Measurements from ENCODE around the gene TSC22D1.

Gene TSC22D1

DNA sequence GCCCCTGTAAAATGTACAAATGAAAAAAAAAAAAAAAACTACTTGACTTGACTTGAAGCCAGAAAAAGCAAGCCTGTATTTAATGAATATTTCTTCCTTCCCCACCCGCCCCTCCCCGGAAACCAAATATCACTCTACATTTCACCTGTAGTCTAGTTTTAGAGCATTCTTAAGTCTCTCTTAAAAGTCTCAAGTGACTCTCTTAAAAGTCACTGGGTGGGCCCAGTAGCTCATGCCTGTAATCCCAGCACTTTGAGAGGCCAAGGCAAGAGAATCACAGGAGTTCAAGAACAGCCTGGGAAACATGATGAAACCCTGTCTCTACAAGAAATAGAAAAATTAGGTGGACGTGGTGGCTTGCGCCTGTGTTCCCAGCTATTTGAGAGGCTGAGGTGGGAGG is 72.0 kb downstream of the TSC22D1 start:
- Mint-ChIP-seq H3K36me3 (peaks cover 8% of the 10 kb centered on the region), H3K27me3 (no peaks in the 10 kb centered on the region), H3K4me3 (no peak overlapping the region), H3K9me3 (ENCODE audit: low read depth) (no peaks in the 10 kb centered on the region), H3K27ac (no peak overlapping the region), H3K4me1 (ENCODE audit: low read depth) (no peaks in the 10 kb centered on the region)

DNA sequence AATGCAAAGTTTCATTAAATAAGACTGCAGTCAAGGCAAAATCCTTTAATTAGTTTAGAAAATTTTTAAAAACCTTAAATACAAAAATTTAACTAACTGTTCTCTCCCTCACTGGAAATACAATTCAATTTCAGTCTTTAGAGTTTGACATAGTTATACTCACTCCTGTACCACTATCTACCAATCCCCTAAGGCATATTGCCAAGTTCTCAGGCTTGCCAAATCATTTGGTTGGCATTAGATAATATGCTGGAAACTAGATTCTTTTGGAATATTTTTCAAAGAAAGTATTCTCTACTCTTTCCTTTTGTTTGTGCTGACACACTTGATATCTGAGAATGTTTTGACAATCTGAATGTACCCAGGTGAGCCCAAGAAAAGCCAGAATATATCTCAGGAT is 77.2 kb downstream of the TSC22D1 start:
- H3K27me3 Mint-ChIP-seq: no peaks in the 10 kb centered on the region
- no peak overlapping the region for H3K27ac Mint-ChIP-seq
- peaks cover 6% of the 10 kb centered on the region for H3K4me1 Mint-ChIP-seq (ENCODE audit: low read depth)
- peaks cover 14% of the 10 kb centered on the region for H3K9me3 Mint-ChIP-seq (ENCODE audit: low read depth)
- H3K36me3 Mint-ChIP-seq: peaks cover 19% of the 10 kb centered on the region
- no peak overlapping the region for H3K4me3 Mint-ChIP-seq

DNA sequence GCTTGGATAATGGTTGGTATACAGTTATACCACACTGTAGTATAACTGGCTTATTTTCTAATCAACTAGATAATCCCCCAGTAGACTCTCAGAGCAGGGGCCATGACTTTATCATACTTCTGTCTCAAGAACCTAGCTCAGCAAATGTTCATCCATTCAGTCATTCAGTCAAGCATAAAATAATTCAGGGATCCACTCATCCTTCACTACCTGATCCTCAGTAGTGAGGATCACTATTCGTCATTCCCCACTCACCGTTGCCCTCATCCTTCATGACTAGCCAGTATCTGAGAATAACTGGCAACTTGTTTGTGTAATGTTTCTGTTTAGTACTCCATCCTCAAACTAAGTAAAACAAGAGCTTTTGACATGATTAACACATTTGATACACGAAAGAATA is 77.6 kb downstream of the TSC22D1 start:
- Mint-ChIP-seq H3K4me1 (ENCODE audit: low read depth) (peaks cover 6% of the 10 kb centered on the region), H3K36me3 (peaks cover 19% of the 10 kb centered on the region), H3K27ac (no peak overlapping the region), H3K4me3 (no peak overlapping the region), H3K9me3 (ENCODE audit: low read depth) (peaks cover 14% of the 10 kb centered on the region), H3K27me3 (no peaks in the 10 kb centered on the region)

DNA sequence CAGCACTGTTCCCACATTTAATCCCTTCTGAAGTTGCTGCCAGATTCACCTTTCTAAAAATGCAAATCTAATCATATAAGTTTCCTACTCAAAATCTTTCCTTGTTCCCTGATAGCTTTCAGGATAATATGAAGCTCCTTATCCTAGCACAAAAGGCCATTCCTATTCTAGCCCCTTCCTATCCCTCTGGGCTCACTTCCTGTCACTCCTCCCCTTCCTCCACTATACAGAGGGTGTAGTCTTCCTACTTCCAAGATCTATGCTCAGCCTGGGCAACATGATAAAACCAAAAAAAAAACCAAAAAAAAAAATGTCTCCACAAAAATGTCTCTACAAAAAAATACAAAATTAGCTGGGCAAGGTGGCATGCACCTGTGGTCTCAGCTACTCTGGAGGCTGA is 78.3 kb downstream of the TSC22D1 start:
- H3K27ac Mint-ChIP-seq: peak overlapping the region; percentile 18
- H3K27me3 Mint-ChIP-seq: no peaks in the 10 kb centered on the region
- H3K9me3 Mint-ChIP-seq (ENCODE audit: low read depth): peaks cover 14% of the 10 kb centered on the region
- H3K36me3 Mint-ChIP-seq: peaks cover 18% of the 10 kb centered on the region
- peaks cover 6% of the 10 kb centered on the region for H3K4me1 Mint-ChIP-seq (ENCODE audit: low read depth)
- no peak overlapping the region for H3K4me3 Mint-ChIP-seq

DNA sequence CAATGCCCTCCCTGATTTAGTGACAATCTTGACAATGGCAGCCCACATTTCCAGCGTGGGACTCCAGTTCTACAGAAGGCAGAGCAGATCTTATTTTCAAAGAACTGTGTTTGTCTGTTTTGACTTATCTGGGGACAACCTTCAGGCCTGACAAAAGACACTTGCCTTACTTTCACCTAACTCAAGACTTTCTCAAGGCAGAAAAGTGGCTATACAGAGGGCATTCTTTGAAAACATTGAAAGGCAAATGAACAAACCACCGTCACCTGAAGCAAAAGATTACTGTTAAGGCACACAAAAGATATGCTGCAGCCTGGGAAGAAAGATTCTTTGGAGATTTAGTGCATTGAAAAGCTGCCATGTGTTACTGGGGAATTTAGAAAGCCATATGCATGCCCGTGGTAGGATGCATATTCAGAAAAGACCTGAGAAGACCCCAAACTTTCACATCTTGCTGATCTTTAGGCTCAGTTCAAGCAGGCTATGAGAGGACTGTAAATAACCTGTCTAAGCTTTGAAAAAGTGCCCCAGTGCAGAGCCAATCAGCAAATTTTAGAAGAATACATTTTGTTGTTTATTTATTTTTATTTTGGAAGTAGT is 82.8 kb downstream of the TSC22D1 start:
- no peaks in the 10 kb centered on the region for H3K27me3 Mint-ChIP-seq
- peaks cover 20% of the 10 kb centered on the region for H3K36me3 Mint-ChIP-seq
- no peak overlapping the region for H3K27ac Mint-ChIP-seq
- H3K4me3 Mint-ChIP-seq: no peak overlapping the region
- peaks cover 14% of the 10 kb centered on the region for H3K9me3 Mint-ChIP-seq (ENCODE audit: low read depth)
- H3K4me1 Mint-ChIP-seq (ENCODE audit: low read depth): peaks cover 6% of the 10 kb centered on the region

DNA sequence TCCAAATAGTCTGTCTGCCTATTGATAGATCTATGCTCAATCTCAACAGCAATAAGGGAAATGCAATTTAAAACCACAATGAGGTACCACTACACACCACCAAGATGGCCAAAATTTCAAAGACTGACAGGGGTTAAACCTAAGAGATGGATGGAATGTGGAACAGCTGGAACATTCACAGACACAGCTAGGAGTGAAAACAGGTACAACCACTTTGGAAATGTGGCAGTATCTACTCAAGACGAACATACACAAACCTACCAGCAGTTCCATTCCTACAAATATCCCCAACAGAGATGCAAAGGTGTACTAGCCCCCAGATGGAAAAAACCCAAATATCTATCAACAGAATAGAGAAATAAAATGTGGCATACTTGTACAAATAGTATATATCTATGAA is 86.4 kb downstream of the TSC22D1 start:
- no peak overlapping the region for H3K4me3 Mint-ChIP-seq
- peaks cover 12% of the 10 kb centered on the region for H3K4me1 Mint-ChIP-seq (ENCODE audit: low read depth)
- H3K27me3 Mint-ChIP-seq: no peaks in the 10 kb centered on the region
- peaks cover 6% of the 10 kb centered on the region for H3K36me3 Mint-ChIP-seq
- peaks cover 3% of the 10 kb centered on the region for H3K9me3 Mint-ChIP-seq (ENCODE audit: low read depth)
- H3K27ac Mint-ChIP-seq: no peak overlapping the region

DNA sequence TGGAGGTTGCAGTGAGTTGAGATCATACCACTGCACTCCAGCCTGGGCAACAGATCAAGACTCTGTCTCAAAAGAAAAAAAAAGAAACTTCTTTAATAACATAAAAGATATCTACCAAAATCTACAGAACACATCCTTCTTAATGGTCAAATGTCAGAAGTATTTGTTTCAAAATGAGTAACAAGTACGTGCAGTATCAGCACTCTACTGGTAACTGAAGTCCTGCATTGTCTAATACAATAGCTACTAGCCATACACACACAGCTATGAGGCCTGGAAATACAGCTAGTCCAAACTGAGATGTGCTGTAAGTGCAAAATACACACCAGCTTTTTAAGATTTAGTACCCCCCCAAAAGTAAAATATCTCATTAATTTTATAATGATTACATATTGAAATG is 88.1 kb downstream of the TSC22D1 start:
- Mint-ChIP-seq H3K9me3 (ENCODE audit: low read depth) (no peaks in the 10 kb centered on the region), H3K36me3 (peaks cover 4% of the 10 kb centered on the region), H3K27ac (no peak overlapping the region), H3K4me1 (ENCODE audit: low read depth) (peaks cover 21% of the 10 kb centered on the region), H3K4me3 (no peak overlapping the region), H3K27me3 (no peaks in the 10 kb centered on the region)

DNA sequence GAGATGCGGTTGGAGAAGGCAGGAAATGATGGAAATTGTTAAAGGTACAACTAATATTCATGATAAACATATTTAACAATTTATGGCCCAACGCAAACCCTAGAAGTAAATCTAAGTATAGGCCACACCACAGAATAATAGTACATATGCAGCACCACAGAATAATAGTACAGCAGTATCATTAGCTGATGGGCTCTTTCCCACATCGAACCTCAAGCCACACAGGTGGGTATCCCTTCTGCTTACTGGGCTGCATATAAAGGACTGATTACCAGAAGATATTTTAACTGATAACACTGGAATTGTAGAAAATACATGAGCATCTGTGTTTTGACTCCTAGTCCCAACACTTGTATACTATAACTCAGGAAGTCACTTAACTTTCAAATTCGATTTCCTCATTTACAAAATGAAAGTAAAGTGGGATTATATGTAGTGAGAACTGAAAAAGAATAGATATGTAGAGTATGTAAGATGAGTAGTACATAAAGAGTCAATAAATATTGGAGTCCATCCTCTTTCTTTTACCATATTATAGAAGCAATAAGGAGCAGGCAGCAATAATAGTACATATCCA is 91.5 kb downstream of the TSC22D1 start:
- Mint-ChIP-seq H3K9me3 (ENCODE audit: low read depth) (no peaks in the 10 kb centered on the region), H3K27ac (no peak overlapping the region), H3K4me3 (peak overlapping the region; percentile 61), H3K27me3 (no peaks in the 10 kb centered on the region), H3K36me3 (no peaks in the 10 kb centered on the region), H3K4me1 (ENCODE audit: low read depth) (peaks cover 21% of the 10 kb centered on the region)

DNA sequence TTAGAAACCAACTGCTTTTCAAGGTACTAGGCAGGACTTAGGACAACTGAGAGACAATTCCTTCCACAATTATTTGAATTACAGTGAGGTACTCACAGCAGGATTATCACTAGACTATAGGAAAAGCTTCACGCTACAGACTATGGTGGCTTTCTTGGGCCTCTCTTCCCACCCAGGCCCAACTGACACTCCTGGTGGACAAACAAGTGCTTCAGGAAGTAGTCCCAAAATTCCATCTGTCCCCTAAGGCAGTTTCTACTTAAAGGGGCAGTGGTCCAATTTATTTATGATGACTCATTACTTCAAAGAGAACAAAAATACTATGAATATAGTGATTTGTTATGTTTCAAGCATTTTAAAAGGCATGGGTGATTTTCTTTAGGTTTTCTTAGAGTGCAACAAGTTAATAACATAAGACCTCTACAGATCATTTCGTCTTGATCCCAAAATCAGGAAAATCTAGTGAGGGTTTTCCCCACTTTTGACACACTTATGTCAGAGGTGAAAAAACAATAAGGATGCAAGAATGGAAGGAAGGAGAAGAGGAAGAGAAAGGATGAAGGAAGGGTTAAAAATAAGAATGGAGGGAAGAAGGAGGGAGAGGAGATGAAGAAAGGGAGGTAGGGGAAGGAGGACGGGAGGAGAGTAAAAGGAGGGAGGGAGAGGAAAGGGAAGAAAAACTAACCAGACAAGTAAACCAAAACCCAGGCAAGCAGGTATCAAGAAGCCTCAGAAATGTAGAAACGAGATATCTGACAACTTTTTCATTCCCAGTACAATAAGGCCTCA is 101.8 kb downstream of the TSC22D1 start:
- Mint-ChIP-seq H3K27ac (no peak overlapping the region), H3K4me3 (no peak overlapping the region), H3K27me3 (no peaks in the 10 kb centered on the region), H3K36me3 (no peaks in the 10 kb centered on the region), H3K9me3 (ENCODE audit: low read depth) (no peaks in the 10 kb centered on the region), H3K4me1 (ENCODE audit: low read depth) (peaks cover 2% of the 10 kb centered on the region)

DNA sequence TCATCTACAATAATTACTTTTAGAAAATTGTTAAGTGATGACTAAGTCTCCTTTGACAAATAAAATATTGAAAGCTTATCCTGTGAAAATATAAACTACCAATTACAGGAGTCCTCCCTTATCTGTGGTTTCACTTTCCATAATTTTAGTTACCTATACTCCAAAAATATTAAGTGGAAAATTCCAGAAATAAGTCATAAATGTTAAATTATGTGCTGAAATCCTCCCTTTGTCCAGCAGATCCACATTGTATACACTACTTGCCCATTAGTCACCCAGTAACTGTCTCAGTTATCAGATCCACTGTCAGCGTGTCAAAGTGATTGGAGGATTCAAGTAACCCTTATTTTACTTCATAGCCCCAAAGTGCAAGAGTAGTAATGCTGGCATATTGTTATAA is 104.4 kb downstream of the TSC22D1 start:
- H3K4me3 Mint-ChIP-seq: no peak overlapping the region
- H3K36me3 Mint-ChIP-seq: no peaks in the 10 kb centered on the region
- H3K27ac Mint-ChIP-seq: no peak overlapping the region
- peaks cover 2% of the 10 kb centered on the region for H3K4me1 Mint-ChIP-seq (ENCODE audit: low read depth)
- no peaks in the 10 kb centered on the region for H3K9me3 Mint-ChIP-seq (ENCODE audit: low read depth)
- no peaks in the 10 kb centered on the region for H3K27me3 Mint-ChIP-seq

DNA sequence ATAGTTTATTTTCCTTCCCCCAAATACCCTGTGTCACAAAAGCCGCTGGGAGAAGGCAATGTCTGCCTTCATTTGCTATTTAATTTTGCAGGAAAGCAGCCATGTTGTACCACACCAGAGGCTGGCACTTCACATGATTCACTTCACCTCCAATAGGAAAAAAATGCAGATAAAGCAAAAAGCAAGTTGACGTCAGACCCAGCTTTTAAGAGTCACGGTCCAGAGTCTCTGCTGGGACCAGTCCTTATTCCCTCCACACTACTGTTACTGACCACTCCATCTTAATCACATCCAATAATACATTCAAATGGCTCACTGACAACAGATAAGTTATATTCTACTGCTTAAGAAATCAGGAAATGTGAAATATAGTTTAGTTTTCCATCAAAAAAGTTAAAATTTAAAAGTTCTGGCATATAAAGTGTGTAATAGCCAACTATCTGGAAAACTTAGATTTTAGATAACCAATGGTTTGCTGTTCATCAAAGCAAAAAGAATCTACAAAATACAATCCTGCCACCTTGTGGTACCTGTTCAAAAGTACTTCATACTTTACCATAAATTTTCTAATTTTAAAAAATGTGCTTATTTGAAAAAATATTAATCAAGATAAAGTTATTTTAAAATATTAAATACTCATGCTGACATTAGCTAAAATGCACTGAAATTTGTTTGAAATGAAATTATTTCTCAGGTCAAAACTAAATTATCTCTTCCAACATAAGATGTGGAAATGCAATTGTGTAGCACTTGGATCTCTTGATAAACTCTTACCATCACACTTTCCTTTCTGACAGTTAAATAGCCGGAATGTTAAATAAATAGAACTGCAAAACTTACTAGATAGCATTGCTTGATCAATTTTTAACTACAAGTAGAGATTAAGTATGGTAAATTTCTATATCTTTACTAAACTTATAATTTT is 105.2 kb downstream of the TSC22D1 start:
- H3K27me3 Mint-ChIP-seq: no peaks in the 10 kb centered on the region
- H3K4me3 Mint-ChIP-seq: no peak overlapping the region
- no peak overlapping the region for H3K27ac Mint-ChIP-seq
- H3K4me1 Mint-ChIP-seq (ENCODE audit: low read depth): peaks cover 2% of the 10 kb centered on the region
- H3K9me3 Mint-ChIP-seq (ENCODE audit: low read depth): no peaks in the 10 kb centered on the region
- H3K36me3 Mint-ChIP-seq: no peaks in the 10 kb centered on the region

DNA sequence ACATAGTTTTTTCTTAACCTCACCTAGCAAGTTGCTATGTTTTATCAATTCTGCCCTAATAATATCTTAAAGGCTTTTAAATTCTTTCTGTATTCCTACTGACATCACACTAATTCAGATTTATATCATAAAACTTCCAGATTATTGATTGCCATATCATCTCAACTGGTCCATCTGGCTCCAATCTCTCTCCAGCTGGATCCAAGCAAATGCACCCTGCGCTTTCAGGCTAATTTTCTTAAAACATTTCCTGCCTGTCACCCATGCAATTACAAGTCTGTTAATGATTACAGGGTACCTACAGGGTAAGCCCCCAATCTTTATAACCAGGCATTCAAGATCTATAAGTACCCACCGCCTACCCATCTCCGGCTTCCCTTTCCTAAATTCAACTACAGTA is 107.3 kb downstream of the TSC22D1 start:
- Mint-ChIP-seq H3K9me3 (ENCODE audit: low read depth) (no peaks in the 10 kb centered on the region), H3K36me3 (no peaks in the 10 kb centered on the region), H3K27ac (no peak overlapping the region), H3K4me1 (ENCODE audit: low read depth) (peaks cover 2% of the 10 kb centered on the region), H3K27me3 (no peaks in the 10 kb centered on the region), H3K4me3 (no peak overlapping the region)

DNA sequence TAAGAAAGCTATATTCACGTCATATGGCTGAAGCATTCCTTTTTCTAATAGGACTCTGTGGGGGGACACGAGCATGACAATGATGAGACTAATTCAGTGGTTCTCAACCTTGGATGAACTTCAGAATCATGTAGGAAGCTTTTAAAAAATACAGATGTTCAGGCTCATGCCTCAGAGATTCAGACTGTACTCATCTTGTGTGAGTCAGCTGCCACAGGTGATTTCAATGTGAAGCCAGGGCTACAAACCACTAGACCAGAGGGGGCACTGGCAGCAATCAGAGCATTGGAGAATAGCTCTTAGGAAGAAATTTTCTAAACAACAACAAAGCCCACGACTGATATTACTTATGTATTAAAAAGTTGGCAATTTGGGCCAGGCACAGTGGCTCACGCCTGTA is 110.8 kb downstream of the TSC22D1 start:
- no peaks in the 10 kb centered on the region for H3K27me3 Mint-ChIP-seq
- no peaks in the 10 kb centered on the region for H3K36me3 Mint-ChIP-seq
- H3K27ac Mint-ChIP-seq: no peak overlapping the region
- no peaks in the 10 kb centered on the region for H3K9me3 Mint-ChIP-seq (ENCODE audit: low read depth)
- H3K4me1 Mint-ChIP-seq (ENCODE audit: low read depth): no peaks in the 10 kb centered on the region
- no peak overlapping the region for H3K4me3 Mint-ChIP-seq

DNA sequence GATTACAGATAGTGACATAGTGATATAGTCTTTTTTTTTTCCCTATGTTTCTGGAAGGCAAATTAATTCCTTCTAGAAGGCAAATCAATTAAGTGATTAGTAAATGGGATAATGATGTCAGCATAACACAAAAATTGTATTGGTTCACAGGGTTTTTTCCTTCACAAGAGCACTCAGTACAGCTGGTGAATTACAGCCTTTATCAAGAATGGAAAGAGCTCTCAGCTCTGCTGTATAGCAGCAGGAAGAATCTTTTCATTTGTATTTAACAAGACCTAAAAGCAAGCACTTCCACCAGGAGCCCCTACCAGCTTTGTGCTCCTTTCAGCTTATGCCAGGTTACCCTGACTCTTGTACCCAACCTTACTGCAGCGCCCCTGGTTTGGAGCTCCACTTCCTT is 111.7 kb downstream of the TSC22D1 start:
- Mint-ChIP-seq H3K4me3 (no peak overlapping the region), H3K27me3 (no peaks in the 10 kb centered on the region), H3K36me3 (no peaks in the 10 kb centered on the region), H3K4me1 (ENCODE audit: low read depth) (no peaks in the 10 kb centered on the region), H3K9me3 (ENCODE audit: low read depth) (no peaks in the 10 kb centered on the region), H3K27ac (no peak overlapping the region)

DNA sequence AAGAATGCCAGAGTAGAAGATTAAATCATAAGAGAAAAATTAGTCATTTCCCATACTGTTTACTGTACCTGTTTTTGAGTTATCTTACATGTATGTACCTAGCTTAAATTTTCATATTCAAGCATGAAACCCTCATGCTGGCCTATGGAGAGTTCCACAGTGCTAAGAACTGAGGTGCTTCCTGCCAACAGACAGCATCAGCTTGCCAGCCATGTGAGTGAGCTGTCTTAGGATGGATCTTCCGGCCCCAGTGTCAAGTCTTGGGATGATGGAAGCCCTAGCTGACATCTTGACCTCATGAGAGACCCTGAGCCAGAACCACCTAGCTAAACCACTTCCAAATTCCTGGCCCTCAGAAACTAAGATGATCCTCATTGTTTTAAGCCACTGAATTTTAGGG is 112.4 kb downstream of the TSC22D1 start:
- no peak overlapping the region for H3K27ac Mint-ChIP-seq
- H3K36me3 Mint-ChIP-seq: no peaks in the 10 kb centered on the region
- no peak overlapping the region for H3K4me3 Mint-ChIP-seq
- H3K9me3 Mint-ChIP-seq (ENCODE audit: low read depth): no peaks in the 10 kb centered on the region
- H3K4me1 Mint-ChIP-seq (ENCODE audit: low read depth): no peaks in the 10 kb centered on the region
- no peaks in the 10 kb centered on the region for H3K27me3 Mint-ChIP-seq

All from activated naive CD8-positive, alpha-beta T cell (primary cell).